HTR-8/SVneo (cell line): Measurements from ENCODE around the gene XPNPEP3.
"Not testable (repeated sequence)": the region's sequence is repeated elsewhere in the genome, so short reads cannot be mapped to it uniquely, and the experiment has no call there.

ENCODE experiments used
- DNase-seq: peaks from one replicate; pipeline ENCODE4 v3.0.0; 2011; ENCODE audit warnings: low spot score, mixed read lengths; ENCODE audit not compliant: insufficient read length
- FAIRE-seq: peaks from 2 replicates; lab custom pipeline; 2011; peaks lifted over from hg19 to GRCh38; lab: Jason Lieb, UNC

XPNPEP3 gene

GRCh38 chr22:40855979-40856512 is 902 bp upstream of the XPNPEP3 start:
- no peak for FAIRE-seq

DNA sequence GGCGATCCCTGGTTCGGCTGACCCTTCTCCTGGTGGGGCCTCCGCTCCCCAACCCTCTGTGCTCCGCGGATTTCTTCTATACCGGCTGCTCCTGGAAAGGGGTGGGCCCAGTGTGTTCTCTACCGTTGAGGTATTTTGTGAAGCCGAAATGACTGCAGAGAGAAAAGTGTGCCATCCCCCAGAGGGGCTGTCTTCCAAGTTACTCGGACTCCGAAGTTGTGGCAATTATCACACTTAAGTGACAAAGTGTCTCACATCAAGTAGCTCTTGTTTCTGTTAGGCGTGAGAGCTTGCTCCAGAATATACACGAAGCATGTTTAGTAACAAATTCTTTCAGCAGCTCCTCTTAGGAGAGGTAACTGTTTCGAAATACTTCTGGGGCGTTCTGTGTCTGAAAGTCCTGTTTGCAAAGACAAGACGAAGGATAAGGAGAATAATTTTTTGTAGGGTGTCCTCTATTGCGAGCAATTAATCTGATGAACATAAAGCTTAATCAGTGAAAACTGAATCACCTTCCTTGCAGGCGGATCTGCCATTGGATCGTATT is 434 bp downstream of the XPNPEP3 start:
- DNase-seq (no peak), FAIRE-seq (no peak)

More at GRCh38 chr22:40855979-40856512, 902 bp upstream of the XPNPEP3 start:
- DNase-seq = peak; percentile 10

- FAIRE-seq (no peak), DNase-seq (no peak)
These were observed 5.1 kb downstream of the XPNPEP3 start, which contains the start of gene DNAJB7 for GRCh38 chr22:40862013-40862412. TSS of gene DNAJB7 (minus strand) at chr22:40862113. CDS start at chr22:40861994, 119 bp downstream.

- FAIRE-seq = no peak
- no peak for DNase-seq
These were observed 5.6 kb downstream of the XPNPEP3 start for GRCh38 chr22:40862537-40862936.

- FAIRE-seq = no peak
- DNase-seq = no peak
These were observed 10.2 kb downstream of the XPNPEP3 start for GRCh38 chr22:40867109-40867508.

GRCh38 chr22:40868379-40868778 is 11.4 kb downstream of the XPNPEP3 start:
- not testable (repeated sequence) for FAIRE-seq

DNA sequence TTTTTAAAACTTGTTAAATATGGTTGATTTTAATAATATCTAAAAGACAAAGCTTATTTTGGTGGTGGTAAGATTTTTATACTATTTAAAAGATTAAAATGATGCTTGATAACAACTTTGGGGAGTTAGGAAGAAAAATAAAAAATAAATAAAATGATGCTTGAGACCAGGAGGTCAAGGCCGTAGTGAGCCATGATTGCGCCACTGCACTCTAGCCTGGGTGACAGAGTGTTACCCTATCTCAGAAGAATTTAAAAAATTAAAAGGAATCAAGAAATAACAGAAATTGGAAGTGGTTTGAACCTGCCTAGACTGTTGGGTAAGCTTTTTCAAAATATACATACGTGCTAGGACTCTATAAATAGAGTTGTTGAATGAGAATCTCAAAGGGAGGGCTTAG is 17.1 kb downstream of the XPNPEP3 start:
- DNase-seq (no peak), FAIRE-seq (no peak)

More at GRCh38 chr22:40868379-40868778, 11.4 kb downstream of the XPNPEP3 start:
- not testable (repeated sequence) for DNase-seq

DNA sequence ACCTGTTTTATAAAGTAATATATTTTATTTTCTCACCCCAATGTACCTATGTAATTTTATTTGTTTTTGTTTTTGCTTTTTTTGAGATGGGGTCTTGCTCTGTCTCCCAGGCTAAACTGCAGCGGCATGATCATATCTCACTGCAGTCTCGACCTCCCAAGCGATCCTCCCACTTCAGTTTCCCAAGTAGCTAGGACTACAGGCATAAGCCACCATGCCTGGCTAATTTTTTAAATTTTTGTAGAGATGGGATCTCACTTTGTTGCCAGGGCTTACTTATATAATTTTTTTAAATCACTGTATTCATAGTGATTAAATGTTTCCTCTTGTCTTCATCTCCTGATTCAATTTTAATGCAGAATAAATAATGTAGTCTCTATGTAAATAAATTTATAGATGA is 18.2 kb downstream of the XPNPEP3 start:
- FAIRE-seq (no peak), DNase-seq (no peak)

- no peak for DNase-seq
- FAIRE-seq = no peak
These were observed 20.0 kb downstream of the XPNPEP3 start for GRCh38 chr22:40876907-40877306.

GRCh38 chr22:40877488-40877887 is 20.5 kb downstream of the XPNPEP3 start:
- no peak for FAIRE-seq
- DNase-seq = no peak

- FAIRE-seq (no peak), DNase-seq (no peak)
These were observed 22.0 kb downstream of the XPNPEP3 start for GRCh38 chr22:40878922-40879321.

DNA sequence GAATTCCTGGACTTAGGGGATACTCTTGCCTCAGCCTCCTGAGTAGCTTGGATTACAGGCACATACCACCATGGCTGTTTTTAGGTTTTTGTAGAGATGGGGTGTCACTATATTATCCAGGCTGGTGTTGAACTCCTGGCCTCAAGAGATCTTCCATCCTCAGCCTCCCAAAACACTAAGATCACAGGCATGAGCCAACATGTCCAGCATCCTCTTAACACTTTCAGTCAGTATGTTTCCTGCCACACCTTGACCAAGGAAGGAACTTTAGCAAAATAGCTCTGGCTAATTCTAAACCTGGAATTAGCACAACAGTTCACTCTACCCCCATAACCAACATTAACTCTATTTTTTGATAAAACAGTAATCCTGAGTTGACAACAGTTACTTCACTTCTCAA is 32.2 kb downstream of the XPNPEP3 start:
- FAIRE-seq = no peak

DNA sequence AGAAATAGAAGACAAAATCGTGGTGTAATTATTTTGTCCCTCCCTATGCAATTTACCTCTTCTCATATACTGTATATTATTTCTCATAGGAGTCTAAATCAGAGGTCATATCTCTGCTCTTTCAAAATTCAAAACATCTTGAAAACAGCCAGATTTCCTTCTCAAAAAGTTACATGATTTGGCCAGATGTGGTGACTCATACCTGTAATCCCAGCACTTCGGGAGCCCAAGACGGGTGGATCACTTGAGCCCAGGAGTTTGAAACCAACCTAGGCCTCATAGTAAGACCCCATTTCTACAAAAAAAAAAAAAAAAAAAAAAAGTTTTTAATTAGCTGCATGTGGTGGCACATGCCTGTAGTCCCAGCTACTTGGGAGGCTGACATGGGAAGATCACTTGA is 33.9 kb downstream of the XPNPEP3 start:
- FAIRE-seq = no peak
- no peak for DNase-seq

More for the DNA sequence above, 32.2 kb downstream of the XPNPEP3 start:
- no peak for DNase-seq

GRCh38 chr22:40894417-40894816 is 37.5 kb downstream of the XPNPEP3 start:
- no peak for FAIRE-seq
- DNase-seq = no peak

GRCh38 chr22:40898850-40899357 is 42.0 kb downstream of the XPNPEP3 start:
- no peak for FAIRE-seq
- peak; percentile 61 for DNase-seq

DNA sequence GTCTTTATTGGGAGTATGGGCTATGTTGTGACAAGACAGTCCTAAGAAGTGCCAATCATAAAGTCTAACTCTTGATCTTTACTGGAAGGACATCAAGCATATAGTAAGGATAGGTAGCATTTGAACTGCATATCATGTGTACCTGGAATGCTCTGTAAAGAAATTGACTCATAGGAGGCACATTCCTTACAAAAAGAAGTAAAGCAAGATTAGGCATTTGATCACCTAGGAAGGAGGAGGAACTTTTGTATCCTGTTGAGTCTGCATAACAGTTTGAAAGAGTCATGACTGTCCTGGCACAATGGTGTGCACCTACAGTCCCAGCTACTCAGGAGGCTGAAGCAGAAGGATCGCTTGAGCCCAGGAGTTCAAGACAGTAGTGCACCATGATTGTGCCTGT is 47.2 kb downstream of the XPNPEP3 start:
- FAIRE-seq (peak; percentile 9), DNase-seq (no peak)

GRCh38 chr22:40908895-40909294 is 51.9 kb downstream of the XPNPEP3 start:
- DNase-seq = no peak
- FAIRE-seq = no peak

GRCh38 chr22:40911772-40912171 is 54.8 kb downstream of the XPNPEP3 start:
- DNase-seq = no peak
- no peak for FAIRE-seq

DNA sequence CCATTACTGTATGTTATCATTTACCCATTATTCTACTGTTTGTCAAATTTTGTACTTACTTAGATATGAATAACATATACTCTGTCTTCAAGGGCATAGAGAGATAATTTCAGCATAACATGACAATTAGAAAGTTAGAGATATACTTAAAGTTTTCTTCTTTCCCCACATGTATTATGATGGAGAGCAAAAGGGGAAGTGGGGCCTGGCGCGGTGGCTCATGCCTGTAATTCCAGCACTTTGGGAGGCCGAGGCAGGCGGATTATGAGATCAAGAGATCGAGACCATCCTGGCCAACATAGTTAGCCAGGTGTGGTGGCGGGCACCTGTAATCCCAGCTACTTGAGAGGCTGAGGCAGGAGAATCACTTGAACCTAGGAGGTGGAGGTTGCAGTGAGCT is 56.0 kb downstream of the XPNPEP3 start:
- not testable (repeated sequence) for FAIRE-seq, DNase-seq

DNA sequence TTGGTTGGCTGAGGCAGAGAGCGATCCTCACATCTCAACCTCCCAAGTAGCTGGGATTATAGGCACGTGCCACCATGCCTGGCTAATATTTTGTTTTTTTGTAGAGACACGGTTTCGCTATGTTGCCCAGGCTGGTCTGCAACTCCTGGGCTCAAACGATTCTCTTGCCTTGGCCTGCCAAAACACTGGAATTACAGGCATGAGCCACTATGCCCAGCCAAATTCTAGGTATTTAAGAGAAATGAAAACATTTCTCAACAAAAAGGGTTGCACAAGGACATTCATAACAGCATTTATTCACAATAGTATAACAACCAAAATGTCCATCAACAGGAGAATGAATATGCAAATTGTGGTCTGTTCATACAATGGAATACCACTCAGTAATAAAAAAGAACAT is 62.5 kb downstream of the XPNPEP3 start:
- DNase-seq (no peak), FAIRE-seq (no peak)

GRCh38 chr22:40920526-40920925 is 63.6 kb downstream of the XPNPEP3 start:
- no peak for FAIRE-seq
- DNase-seq = no peak
